Suprapubic skin (tissue), 4 donors: Measurements from ENCODE around the gene TMCC2.

ENCODE experiments used
- CTCF ChIP-seq, 2 donors: fragments of 200-600 bp in 1 of 2; fragments of 450-650 bp in 1 of 2; sonication (generic) in 1 of 2; IDR thresholded peaks; one replicate each; pipeline ENCODE4 v1.5.1; 2016 to 2019; ENCODE audit warnings: antibody characterized with exemption in 2 of 2, mild to moderate bottlenecking in 1 of 2, moderate library complexity in 1 of 2
- EP300 ChIP-seq: sonication (generic); formaldehyde crosslinking; IDR thresholded peaks from one replicate; pipeline ENCODE4 v1.6.1; 2017; ENCODE audit warnings: antibody characterized with exemption
- POLR2A ChIP-seq, 2 donors: fragments of 450-650 bp; IDR thresholded peaks; one replicate each; pipeline ENCODE4 v1.6.1; 2017; ENCODE audit warnings: antibody characterized with exemption in 2 of 2, mild to moderate bottlenecking in 2 of 2, moderate library complexity in 2 of 2
- POLR2AphosphoS5 ChIP-seq, 3 donors: sonication (generic); formaldehyde crosslinking; IDR thresholded peaks; one replicate each; pipeline ENCODE4 v1.6.1; 2017; ENCODE audit warnings: antibody characterized with exemption in 3 of 3

GRCh38 chr1:205211839-205212536 is 15.8 kb upstream of the TMCC2 start:
- TF ChIP-seq EP300 (no peak), POLR2A (IDR thresholded peaks at IDR 0.05) (no peak), CTCF (IDR thresholded peaks at IDR 0.05) (no peak), POLR2AphosphoS5 (IDR thresholded peaks at IDR 0.05) (no peak)
